Activated CD4-positive, alpha-beta T cell treated with anti-CD3 and anti-CD28 coated beads for 1 hour (primary cell): ENCODE data around the gene DLL1.

Experiments
- DNase-seq: peaks from one replicate; pipeline ENCODE4 v3.0.0-alpha.2; 2020

The DLL1 gene

DNA sequence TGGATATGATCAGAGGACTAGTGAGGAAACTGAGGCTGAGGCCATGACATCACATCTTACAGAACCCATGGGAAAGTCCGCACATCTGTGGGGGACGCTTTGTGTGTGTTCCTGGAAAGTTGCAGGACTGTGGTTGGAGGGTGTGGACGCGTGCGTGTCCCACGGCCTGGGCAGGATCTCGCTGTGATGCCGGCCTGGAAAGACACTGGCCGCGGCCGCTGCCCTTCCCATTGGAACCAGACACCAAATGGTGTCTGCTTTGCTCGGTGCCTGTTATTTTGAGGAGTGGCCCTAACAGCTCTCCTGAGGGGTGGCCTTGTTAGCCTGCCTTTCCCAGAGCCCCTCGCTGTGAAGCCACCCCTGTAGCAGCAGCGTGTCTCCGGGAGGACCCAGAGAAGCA, 41.1 kb downstream of the DLL1 start:
- DNase-seq = no peak

- no peak for DNase-seq
Observed at GRCh38 chr6:170248861-170249600, 41.8 kb downstream of the DLL1 start.

GRCh38 chr6:170248111-170248805, 42.6 kb downstream of the DLL1 start:
- DNase-seq = no peak

DNA sequence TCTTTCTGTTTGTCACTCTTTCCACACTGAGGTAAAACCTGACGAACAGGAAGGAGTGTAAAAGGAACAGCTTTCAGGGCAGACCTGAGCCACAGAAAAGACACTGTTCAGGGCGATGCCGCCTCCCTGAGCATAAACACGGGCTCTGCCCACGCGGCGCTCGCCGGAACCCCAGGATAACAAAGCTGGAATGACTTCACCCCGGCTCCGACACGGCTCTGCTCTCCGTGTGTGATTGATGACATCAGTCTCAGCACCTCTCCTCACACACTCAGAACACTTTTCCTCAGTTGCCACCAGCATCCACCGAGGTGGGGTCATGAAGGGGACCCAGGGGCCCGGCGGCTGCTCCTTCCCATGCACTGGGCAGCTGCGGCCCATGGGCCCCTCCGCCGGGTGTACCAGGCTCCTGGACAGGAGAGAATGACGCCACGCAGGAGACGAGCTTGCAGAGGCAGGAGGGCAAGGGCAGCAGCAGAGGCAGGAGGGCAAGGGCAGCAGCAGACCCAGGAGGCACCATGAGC, 43.6 kb downstream of the DLL1 start:
- no peak for DNase-seq

GRCh38 chr6:170245475-170245992, 45.3 kb downstream of the DLL1 start:
- DNase-seq = no peak

DNA sequence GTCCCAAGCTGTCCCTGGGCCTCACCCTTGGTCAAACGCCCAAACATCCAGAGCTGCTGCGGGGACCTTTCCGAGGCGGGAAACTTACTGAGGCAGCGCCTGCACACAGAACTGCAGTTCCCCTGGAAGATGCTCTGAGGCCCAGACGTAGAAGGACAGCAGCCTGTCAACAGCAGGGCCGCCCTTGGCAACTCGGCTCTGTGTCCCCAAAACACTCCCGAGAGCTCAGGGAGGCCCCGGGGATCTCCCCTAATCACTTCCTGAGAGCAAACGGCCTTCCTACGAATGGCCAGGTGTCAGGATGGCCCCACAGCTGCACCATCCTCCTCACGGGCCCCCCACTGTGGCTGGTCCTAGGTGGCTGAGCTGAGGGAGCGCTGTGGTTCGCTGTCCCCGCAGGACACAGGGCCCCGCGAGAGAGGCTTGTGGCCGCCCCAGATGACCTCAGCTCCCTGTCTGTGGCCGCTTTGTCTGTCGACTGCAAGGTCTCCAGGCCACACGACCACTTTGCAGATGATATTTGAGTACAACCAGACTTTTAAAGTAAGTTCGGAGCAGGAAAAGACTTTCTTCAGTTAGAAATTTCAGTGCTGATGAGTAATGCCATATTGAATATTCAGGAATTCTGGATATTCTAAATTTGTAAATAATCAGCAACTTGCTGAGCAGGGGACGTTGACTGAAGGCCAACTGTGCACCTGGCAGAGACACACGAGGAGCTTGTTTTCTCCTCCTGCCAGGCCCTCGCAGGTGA, 46.0 kb downstream of the DLL1 start:
- no peak for DNase-seq

GRCh38 chr6:170243791-170244291, 47.0 kb downstream of the DLL1 start:
- no peak for DNase-seq

GRCh38 chr6:170243386-170243785, 47.5 kb downstream of the DLL1 start:
- no peak for DNase-seq

GRCh38 chr6:170238741-170239565, 51.9 kb downstream of the DLL1 start:
- no peak for DNase-seq

- DNase-seq = no peak
Observed at GRCh38 chr6:170237999-170238740, 52.7 kb downstream of the DLL1 start.

DNA sequence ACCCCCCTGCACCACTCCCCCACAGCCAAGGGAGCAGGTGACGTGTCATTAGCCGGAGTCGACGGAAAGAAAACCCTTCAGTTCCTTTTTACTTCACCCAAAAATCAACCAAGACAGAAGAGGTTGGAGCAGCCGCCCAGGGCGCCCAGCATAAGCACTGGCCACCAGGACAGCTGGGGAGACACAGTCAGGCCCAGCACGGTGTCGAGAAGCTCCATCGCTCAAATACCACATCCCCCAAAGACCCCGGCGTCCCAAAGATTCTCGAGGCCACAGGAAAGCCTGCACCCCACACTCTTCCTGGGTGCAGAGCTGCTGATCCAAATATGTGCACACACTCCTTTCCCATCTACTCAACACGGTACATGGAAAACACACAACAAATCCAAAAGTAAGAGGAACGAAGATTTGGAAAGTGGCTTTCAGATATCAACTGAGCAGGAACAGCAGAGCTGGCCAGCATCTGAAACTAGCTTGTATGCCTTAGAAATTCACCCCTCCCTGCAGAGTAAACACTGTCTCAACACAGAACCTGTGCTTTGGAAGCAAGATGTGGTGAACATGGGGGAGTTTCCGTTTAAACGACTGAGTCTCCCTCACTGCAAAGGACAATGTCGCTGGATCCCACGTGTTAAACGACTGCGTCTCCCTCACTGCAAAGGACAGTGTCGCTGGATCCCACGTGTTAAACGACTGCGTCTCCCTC, 54.6 kb downstream of the DLL1 start:
- DNase-seq = no peak

GRCh38 chr6:170235391-170236125, 55.3 kb downstream of the DLL1 start:
- DNase-seq = no peak

DNA sequence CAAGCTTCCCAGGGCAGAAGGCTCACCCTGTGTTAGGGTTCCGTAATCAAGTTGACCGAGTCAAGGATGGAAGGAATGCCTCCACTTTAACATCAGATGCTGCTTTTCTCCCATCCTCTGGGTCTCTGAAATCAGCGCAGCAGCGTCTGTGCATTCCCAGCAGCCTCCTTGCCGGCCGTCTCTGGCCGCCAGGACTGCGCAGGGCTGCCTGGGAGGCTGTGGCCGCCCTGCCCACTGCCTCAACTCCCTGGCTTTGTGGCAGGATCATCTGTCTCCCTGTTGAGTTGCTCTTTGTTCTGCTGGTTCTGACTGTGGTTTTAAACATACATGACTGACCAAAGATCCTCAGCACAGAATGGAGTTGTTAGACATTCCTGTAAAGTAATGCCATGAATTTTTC, 56.5 kb downstream of the DLL1 start:
- DNase-seq = no peak

- no peak for DNase-seq
Observed at GRCh38 chr6:170233286-170234205, 57.3 kb downstream of the DLL1 start.
